Adrenal gland (tissue), 12 donors: ENCODE results near the gene NOP53. TPM values are rescaled to one million over a fixed set of nuclear protein-coding genes. Genes with fewer than 3 reads are reported as not detected.

ENCODE experiments used
- DNase-seq, 7 donors: peaks; one replicate each; pipeline ENCODE4 v3.0.0-alpha.2; 2019 to 2020
- H3K27ac ChIP-seq, 5 donors: fragments of 200-600 bp; sonication (generic) in 4 of 5; 1 replicate in 3 of 5; 2 replicates in 2 of 5; pipeline versions ENCODE4 v1.5.1 to v1.8.0; 2016 to 2020; ENCODE audit warnings: mild to moderate bottlenecking in 1 of 5
- H3K27me3 ChIP-seq: fragments of 200-600 bp; 2 replicates; pipeline ENCODE4 v1.8.0; 2021
- H3K36me3 ChIP-seq, 2 donors: fragments of 200-600 bp; replicated peaks in 1 of 2; 1 replicate in 1 of 2; 2 replicates in 1 of 2; pipeline versions ENCODE4 v1.5.1 to v1.8.0; 2018 to 2022
- H3K4me1 ChIP-seq, 2 donors: fragments of 200-600 bp; replicated peaks in 1 of 2; 1 replicate in 1 of 2; 2 replicates in 1 of 2; pipeline versions ENCODE4 v1.5.1 to v1.8.0; 2018 to 2021
- H3K4me3 ChIP-seq, 4 donors: fragments of 200-600 bp; sonication (generic) in 3 of 4; one replicate each; pipeline ENCODE4 v1.5.1; 2016 to 2018
- H3K9me3 ChIP-seq, 3 donors: fragments of 200-600 bp; sonication (generic) in 1 of 3; replicated peaks in 1 of 3; 1 replicate in 2 of 3; 2 replicates in 1 of 3; pipeline versions ENCODE4 v1.5.1 to v1.8.0; 2016 to 2021
- POLR2A ChIP-seq, 2 donors: fragments of 450-650 bp; IDR thresholded peaks; one replicate each; pipeline ENCODE4 v1.6.1; 2017; ENCODE audit warnings: antibody characterized with exemption in 2 of 2, mild to moderate bottlenecking in 2 of 2, moderate library complexity in 1 of 2
- WGBS, 4 donors: extraction: QIAGEN DNeasy Blood & Tissue Kit in 2 of 4; methylation state at CpG; one replicate each; pipeline versions ENCODE4 v1.1.5 to v1.1.7; 2013 to 2017; 5-methylcytosine and 5-hydroxymethylcytosine counted together
- intact Hi-C, 2 donors: fragments of 100-400 bp; cut with DNase I; formaldehyde crosslinking; loops; one replicate each; pipeline versions ENCODE4 v1.14.1 to v1.15.0; 2022 to 2023
- polyA plus RNA-seq, 3 donors: library from polyadenylated mRNA; stranded (reverse); fragments of 200-250 nt in 2 of 3; fragments of 350-450 nt in 1 of 3; fragmentation: Illumina TruSeq in 1 of 3; extraction: RNeasy Lipid Tissue Mini Kit (QIAGEN cat#74804) in 1 of 3; gene quantifications; one replicate each; pipeline ENCODE4 v1.2.3, GENCODE V29; 2013 to 2014
- total RNA-seq, 9 donors: library from RNA; depleted of rRNA in 4 of 9; stranded (reverse); fragments of >200 nt in 4 of 9; fragments of 120-200 nt in 1 of 9; fragmentation: NEBNext Ultra II Directional in 1 of 9; extraction: Animal tissue kit (Norgen Biotek cat#: 25700) in 1 of 9; gene quantifications; one replicate each; pipeline versions ENCODE4 v1.1.0 to v1.2.4, GENCODE V29; 2013 to 2023
- TF ChIP-seq, protein P1 (sequence below), 6 experiments: fragments of 450-650 bp in 4 of 6; fragments of 200-600 bp in 2 of 6; sonication (generic) in 1 of 6; IDR thresholded peaks; 1 replicate in 5 of 6; 2 replicates in 1 of 6; pipeline versions ENCODE4 v1.5.1 to v1.8.0; 2016 to 2021; ENCODE audit warnings: antibody characterized with exemption in 6 of 6, mild to moderate bottlenecking in 2 of 6, moderate library complexity in 1 of 6
- donor health status: healthy with polysubstance abuse.
- donor health status: Bipolar disorder and iron deficiency.
- donor health status: DM: yes; HTN: yes; CAD: no.
- donor health status: DM: no; HTN: no; CAD: no.
- donor health status: DM: no; HTN: no; CAD: no.
- donor health status: DM: yes; HTN: yes; CAD: no.

The NOP53 gene
- total and polyA plus RNA-seq, 12 donors, result 118 to 420 (median 325) TPM

DNA sequence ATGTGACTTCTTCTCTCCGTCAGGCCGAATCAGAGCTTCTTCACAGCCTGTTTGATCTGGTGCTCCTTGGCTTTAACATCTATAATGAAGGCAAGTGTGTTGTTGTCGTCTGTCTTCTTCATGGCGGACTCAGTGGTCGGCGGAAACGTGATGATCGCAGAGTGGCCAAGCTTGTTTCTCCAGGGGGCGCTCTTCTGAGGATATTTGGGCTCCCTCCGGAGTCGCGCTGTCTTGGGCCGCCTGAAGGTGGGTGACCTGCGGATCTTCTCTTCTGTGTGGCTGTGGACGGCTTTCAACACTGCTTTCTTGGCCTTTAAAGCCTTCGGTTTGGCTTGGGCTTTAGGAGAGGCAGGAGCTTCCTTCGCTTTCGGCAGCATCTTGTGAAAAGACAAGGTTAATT lies 49.2 kb downstream of the NOP53 start:
- WGBS, 4 donors, result 81 to 88% (median 83%) methylated on average over 18 of the region's 18 CpGs
- Histone ChIP-seq H3K36me3 (no peaks in the 10 kb centered on the region), H3K4me1 (no peaks in the 10 kb centered on the region), H3K9me3 (no peaks in the 10 kb centered on the region), H3K27ac (no peak overlapping the region), H3K27me3 (peaks cover 5% of the 10 kb centered on the region), H3K4me3 (no peak overlapping the region)
- no peak for DNase-seq
- TF ChIP-seq, protein P1, sequence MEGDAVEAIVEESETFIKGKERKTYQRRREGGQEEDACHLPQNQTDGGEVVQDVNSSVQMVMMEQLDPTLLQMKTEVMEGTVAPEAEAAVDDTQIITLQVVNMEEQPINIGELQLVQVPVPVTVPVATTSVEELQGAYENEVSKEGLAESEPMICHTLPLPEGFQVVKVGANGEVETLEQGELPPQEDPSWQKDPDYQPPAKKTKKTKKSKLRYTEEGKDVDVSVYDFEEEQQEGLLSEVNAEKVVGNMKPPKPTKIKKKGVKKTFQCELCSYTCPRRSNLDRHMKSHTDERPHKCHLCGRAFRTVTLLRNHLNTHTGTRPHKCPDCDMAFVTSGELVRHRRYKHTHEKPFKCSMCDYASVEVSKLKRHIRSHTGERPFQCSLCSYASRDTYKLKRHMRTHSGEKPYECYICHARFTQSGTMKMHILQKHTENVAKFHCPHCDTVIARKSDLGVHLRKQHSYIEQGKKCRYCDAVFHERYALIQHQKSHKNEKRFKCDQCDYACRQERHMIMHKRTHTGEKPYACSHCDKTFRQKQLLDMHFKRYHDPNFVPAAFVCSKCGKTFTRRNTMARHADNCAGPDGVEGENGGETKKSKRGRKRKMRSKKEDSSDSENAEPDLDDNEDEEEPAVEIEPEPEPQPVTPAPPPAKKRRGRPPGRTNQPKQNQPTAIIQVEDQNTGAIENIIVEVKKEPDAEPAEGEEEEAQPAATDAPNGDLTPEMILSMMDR (IDR thresholded peaks at IDR 0.05), result no peak
- no peak for TF ChIP-seq POLR2A (IDR thresholded peaks at IDR 0.05)
- intact Hi-C loops, result no loop called here

DNA sequence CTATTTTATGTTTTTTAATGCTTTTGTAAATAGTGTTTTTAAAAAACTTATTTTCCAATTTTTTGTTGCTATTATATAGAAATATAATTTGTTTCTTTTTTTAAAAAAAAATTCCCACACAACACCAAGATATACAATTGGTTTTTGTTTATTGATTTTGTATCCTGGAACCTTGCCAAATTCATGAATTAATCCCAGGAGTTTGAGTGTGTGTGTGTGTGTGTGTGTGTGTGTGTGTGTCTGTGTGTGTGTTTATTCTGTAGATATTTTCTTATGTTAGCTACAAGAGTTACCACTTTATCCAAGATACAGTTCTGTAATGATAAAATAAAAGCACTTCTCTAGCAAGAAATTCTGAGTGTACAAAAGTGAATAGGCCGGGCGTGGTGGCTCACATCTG lies 51.4 kb downstream of the NOP53 start:
- H3K27me3 ChIP-seq, result peaks cover 5% of the 10 kb centered on the region
- no peak overlapping the region for H3K27ac ChIP-seq
- no peaks in the 10 kb centered on the region for H3K36me3 ChIP-seq
- 86 to 91% (median 87%) methylated on average over 2 of the region's 2 CpGs for WGBS, 4 donors
- no peak for DNase-seq
- TF ChIP-seq POLR2A (IDR thresholded peaks at IDR 0.05), result no peak
- TF ChIP-seq, protein P1 (IDR thresholded peaks at IDR 0.05), result no peak
- intact Hi-C loops, result no loop called here
- H3K4me1 ChIP-seq, result no peaks in the 10 kb centered on the region
- no peak overlapping the region for H3K4me3 ChIP-seq
- no peaks in the 10 kb centered on the region for H3K9me3 ChIP-seq

DNA sequence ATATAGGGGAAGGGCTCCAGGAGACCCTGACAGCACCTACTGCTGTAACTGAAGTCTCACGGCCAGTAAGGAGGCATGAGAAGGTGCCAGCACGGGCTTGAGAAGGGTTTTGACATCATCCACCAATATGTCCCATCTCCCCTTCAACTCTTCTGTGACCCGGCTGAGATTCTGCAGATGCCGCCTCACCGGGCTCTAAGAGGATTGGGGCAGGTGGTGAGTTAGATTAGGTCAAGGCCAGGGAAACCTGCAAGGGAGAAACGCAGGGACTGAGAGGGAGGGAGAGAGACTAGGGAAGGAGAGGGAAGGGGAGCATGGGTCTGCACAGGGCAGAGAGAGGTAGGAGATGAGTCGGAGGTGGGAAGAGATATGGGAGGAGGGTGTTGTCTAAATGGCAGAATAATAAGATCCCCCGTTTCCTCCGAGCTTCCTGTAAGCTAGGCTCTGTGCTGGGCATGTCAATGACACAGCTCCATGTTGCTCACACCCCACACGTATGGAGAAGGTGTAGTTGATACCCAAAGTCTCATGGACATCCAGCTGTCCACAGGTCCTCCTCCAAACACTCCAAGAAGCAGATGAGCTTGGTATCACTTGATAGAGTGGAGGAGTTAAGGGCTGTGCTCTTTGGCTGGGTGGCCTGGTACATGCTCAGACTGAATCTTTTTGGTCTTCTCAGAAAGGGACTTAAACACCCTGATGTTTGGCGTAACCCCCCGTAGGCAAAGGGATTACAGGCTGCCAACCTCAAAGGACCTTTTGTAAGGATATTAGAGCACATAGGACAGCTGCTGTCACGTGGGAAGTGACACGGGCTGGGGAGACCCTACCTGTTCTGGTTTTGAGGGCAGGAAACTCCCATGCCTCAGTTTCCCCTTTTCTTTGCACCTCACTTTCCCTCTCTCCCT lies 52.9 kb downstream of the NOP53 start:
- Histone ChIP-seq H3K27me3 (peaks cover 5% of the 10 kb centered on the region), H3K4me3 (no peak overlapping the region), H3K4me1 (no peaks in the 10 kb centered on the region), H3K36me3 (no peaks in the 10 kb centered on the region), H3K9me3 (no peaks in the 10 kb centered on the region), H3K27ac (no peak overlapping the region)
- WGBS, 4 donors, result 45 to 64% (median 53%) methylated on average over 12 to 14 of the region's 14 CpGs
- intact Hi-C loops, result no loop called here
- no peak for TF ChIP-seq POLR2A (IDR thresholded peaks at IDR 0.05)
- TF ChIP-seq, protein P1 (IDR thresholded peaks at IDR 0.05), result no peak
- no peak for DNase-seq

DNA sequence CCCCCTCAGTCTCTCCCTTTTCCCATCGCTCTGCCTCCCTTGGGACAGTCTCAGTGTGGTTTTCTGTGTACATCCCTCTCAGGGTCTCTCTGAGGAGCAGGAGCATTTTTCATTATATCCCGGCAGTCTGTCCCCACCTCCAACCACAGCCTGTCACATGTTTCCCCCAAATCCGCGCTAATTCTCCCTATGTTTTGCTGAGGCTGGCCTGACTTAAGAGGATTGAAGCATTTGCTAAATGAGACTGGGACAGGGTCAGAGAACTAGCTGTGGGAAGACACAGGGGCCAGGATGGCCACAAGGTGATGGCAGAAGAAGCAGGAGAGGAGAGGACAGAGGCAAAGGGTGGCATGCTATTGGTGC lies 53.5 kb downstream of the NOP53 start:
- H3K36me3 ChIP-seq, result no peaks in the 10 kb centered on the region
- no peak overlapping the region for H3K4me3 ChIP-seq
- peaks cover 5% of the 10 kb centered on the region for H3K27me3 ChIP-seq
- no peak overlapping the region for H3K27ac ChIP-seq
- no peak for DNase-seq
- WGBS, 4 donors, result 78 to 87% (median 79%) methylated on average over 4 of the region's 4 CpGs
- TF ChIP-seq POLR2A (IDR thresholded peaks at IDR 0.05), result no peak
- TF ChIP-seq, protein P1 (IDR thresholded peaks at IDR 0.05), result no peak
- no peaks in the 10 kb centered on the region for H3K4me1 ChIP-seq
- intact Hi-C loops, result no loop called here
- no peaks in the 10 kb centered on the region for H3K9me3 ChIP-seq
